Hepatocyte (in vitro differentiated cells): Measurements from ENCODE around the gene WHRN.

ENCODE experiments used
- EZH2 ChIP-seq: fragments of 200-600 bp; sonication (generic); IDR thresholded peaks from 2 replicates; pipeline ENCODE4 v1.6.1; 2016; ENCODE audit warnings: antibody characterized with exemption, mild to moderate bottlenecking, borderline replicate concordance
- EZH2phosphoT487 ChIP-seq: fragments of 200-600 bp; sonication (generic); IDR thresholded peaks from one replicate; pipeline ENCODE4 v1.6.1; 2018; ENCODE audit warnings: antibody characterized with exemption, mild to moderate bottlenecking, low read depth, moderate library complexity; ENCODE audit not compliant: unreplicated experiment, severe bottlenecking
- TF ChIP-seq, protein P1 (sequence below): fragments of 200-600 bp; sonication (generic); IDR thresholded peaks from 2 replicates; pipeline ENCODE4 v1.5.1; 2016; ENCODE audit warnings: antibody characterized with exemption, mild to moderate bottlenecking; ENCODE audit not compliant: poor library complexity

DNA sequence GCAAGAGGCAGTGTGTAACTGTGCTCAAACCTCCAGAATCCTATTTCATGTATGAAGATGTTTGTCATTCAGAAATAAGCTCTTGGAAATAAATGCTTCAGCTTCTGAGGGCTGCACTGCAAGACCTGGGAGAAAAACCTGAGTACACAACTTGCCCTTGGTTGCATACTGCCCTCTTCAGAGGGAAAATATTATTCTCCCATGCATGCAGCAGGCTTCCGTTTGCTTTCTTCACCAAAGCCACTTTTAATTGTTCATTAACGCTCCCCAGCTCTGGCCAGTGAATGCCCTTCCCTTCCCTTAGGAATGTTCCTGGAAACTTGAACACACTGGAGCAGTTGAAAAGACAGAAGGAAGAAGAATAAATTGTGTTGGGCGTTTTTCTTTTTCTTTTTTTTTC, 2.5 kb upstream of the WHRN start:
- TF ChIP-seq, protein P1, sequence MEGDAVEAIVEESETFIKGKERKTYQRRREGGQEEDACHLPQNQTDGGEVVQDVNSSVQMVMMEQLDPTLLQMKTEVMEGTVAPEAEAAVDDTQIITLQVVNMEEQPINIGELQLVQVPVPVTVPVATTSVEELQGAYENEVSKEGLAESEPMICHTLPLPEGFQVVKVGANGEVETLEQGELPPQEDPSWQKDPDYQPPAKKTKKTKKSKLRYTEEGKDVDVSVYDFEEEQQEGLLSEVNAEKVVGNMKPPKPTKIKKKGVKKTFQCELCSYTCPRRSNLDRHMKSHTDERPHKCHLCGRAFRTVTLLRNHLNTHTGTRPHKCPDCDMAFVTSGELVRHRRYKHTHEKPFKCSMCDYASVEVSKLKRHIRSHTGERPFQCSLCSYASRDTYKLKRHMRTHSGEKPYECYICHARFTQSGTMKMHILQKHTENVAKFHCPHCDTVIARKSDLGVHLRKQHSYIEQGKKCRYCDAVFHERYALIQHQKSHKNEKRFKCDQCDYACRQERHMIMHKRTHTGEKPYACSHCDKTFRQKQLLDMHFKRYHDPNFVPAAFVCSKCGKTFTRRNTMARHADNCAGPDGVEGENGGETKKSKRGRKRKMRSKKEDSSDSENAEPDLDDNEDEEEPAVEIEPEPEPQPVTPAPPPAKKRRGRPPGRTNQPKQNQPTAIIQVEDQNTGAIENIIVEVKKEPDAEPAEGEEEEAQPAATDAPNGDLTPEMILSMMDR, result peak; percentile 44
- TF ChIP-seq EZH2 (no peak), EZH2phosphoT487 (no peak)
